Muscle layer of colon (tissue), 2 donors: ENCODE data around the gene MACO1.

Experiments
- H3K27ac ChIP-seq: one replicate; pipeline ENCODE4 v1.7.0; 2013; ENCODE audit warnings: low read depth, mild to moderate bottlenecking, low read length, moderate library complexity
- H3K27me3 ChIP-seq, 2 donors: one replicate each; pipeline ENCODE4 v1.7.0; 2013; ENCODE audit warnings: low read length in 2 of 2, mild to moderate bottlenecking in 2 of 2; ENCODE audit not compliant: insufficient read depth in 2 of 2, control insufficient read depth in 1 of 2
- H3K36me3 ChIP-seq: one replicate; pipeline ENCODE4 v1.7.0; 2013; ENCODE audit warnings: mild to moderate bottlenecking, low read length; ENCODE audit not compliant: insufficient read depth
- H3K4me1 ChIP-seq: one replicate; pipeline ENCODE4 v1.7.0; 2013; ENCODE audit warnings: mild to moderate bottlenecking, low read length; ENCODE audit not compliant: insufficient read depth
- H3K4me3 ChIP-seq, 2 donors: one replicate each; pipeline ENCODE4 v1.7.0; 2013; ENCODE audit warnings: low read length in 2 of 2, low read depth in 1 of 2, mild to moderate bottlenecking in 1 of 2, moderate library complexity in 1 of 2
- H3K9ac ChIP-seq: one replicate; pipeline ENCODE4 v1.7.0; 2013; ENCODE audit warnings: low read length
- H3K9me3 ChIP-seq: one replicate; pipeline ENCODE4 v1.7.0; 2013; ENCODE audit warnings: mild to moderate bottlenecking, low read length
- donor health status: abdominal sarcoma.
- donor health status: Adenocarcinoma of cecum.

Gene MACO1

DNA sequence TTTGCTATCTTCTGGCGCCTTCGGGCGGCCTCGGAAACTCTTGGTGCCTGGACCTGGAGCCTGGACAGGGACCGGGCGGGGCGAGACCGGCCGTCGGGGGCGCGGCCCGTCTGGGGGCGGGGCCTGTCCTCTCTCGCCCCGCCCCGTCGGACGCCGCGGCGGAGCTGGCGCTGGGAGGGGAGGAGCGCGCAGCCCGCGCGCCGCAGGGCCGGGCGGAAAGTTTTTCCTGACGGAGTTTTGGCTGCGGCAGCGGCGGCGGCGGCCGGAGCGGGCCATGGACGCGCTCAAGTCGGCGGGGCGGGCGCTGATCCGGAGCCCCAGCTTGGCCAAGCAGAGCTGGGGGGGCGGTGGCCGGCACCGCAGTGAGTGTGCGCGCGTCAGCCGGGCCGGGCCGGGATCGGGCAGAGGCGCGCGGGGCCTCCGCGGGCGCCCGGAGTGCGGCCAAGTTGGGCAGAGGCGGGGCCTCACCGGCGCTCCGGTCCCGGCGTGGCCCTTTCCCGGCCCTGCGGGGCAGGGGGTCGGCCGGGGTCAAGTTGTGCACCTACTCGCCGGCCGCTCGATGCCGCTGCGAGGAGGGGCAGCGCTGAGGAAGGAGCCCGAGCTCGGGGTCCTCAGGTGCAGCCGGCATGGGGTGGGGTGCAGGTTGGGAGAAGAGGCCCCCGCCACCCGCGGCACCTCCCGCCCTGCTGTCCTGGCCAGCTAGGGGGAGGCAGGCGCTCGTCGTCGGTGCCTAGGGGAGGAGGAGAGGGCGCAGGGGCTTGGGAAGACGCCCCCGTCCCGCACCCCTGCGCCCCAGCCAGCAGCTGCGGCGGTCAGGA is 112.9 kb downstream of the MACO1 start, which contains the start of gene LDLRAP1:
Gene LDLRAP1 (plus strand): TSS at position 182 of the 818 bp plus-strand sequence. CDS start 93 bp downstream, at position 275.
- H3K4me3 ChIP-seq, result peak within 1 kb of the TSS; percentile 54 to 83
- H3K9ac ChIP-seq, result peak within 1 kb of the TSS; percentile 50
- H3K4me1 ChIP-seq, result peaks cover 13% of the 10 kb centered on the region
- no peaks in the 10 kb centered on the region for H3K9me3 ChIP-seq
- peak within 1 kb of the TSS; percentile 75 for H3K27ac ChIP-seq
- no peaks in the 10 kb centered on the region for H3K36me3 ChIP-seq
- H3K27me3 ChIP-seq, result no peaks in the 10 kb centered on the region

- H3K9ac ChIP-seq, result peak overlapping the region; percentile 50
- H3K4me1 ChIP-seq, result peaks cover 17% of the 10 kb centered on the region
- H3K4me3 ChIP-seq, result peak overlapping the region; percentile 54 to 83
- H3K36me3 ChIP-seq, result no peaks in the 10 kb centered on the region
- H3K27me3 ChIP-seq, result no peaks in the 10 kb centered on the region
- H3K27ac ChIP-seq, result peak overlapping the region; percentile 75
- H3K9me3 ChIP-seq, result no peaks in the 10 kb centered on the region
Measured at GRCh38 chr1:25544243-25544764, 113.6 kb downstream of the MACO1 start.

GRCh38 chr1:25544819-25545218 is 114.1 kb downstream of the MACO1 start:
- peak overlapping the region; percentile 50 for H3K9ac ChIP-seq
- no peaks in the 10 kb centered on the region for H3K36me3 ChIP-seq
- peak overlapping the region; percentile 75 for H3K27ac ChIP-seq
- no peaks in the 10 kb centered on the region for H3K9me3 ChIP-seq
- H3K4me1 ChIP-seq, result peaks cover 21% of the 10 kb centered on the region
- no peaks in the 10 kb centered on the region for H3K27me3 ChIP-seq
- peak overlapping the region in 1 of 2 donors; percentile 54 for H3K4me3 ChIP-seq

- Histone ChIP-seq H3K4me3 (no peak overlapping the region), H3K36me3 (no peaks in the 10 kb centered on the region), H3K9me3 (no peaks in the 10 kb centered on the region), H3K27ac (no peak overlapping the region), H3K27me3 (no peaks in the 10 kb centered on the region), H3K9ac (no peak overlapping the region), H3K4me1 (peaks cover 26% of the 10 kb centered on the region)
Measured at GRCh38 chr1:25545767-25546166, 115.1 kb downstream of the MACO1 start.

- H3K9ac ChIP-seq, result no peak overlapping the region
- no peaks in the 10 kb centered on the region for H3K9me3 ChIP-seq
- peaks cover 26% of the 10 kb centered on the region for H3K4me1 ChIP-seq
- no peak overlapping the region for H3K4me3 ChIP-seq
- H3K36me3 ChIP-seq, result no peaks in the 10 kb centered on the region
- H3K27me3 ChIP-seq, result no peaks in the 10 kb centered on the region
- H3K27ac ChIP-seq, result no peak overlapping the region
Measured at GRCh38 chr1:25546193-25546592, 115.5 kb downstream of the MACO1 start.

- Histone ChIP-seq H3K9ac (no peak overlapping the region), H3K4me1 (peaks cover 26% of the 10 kb centered on the region), H3K4me3 (no peak overlapping the region), H3K36me3 (no peaks in the 10 kb centered on the region), H3K27ac (no peak overlapping the region), H3K9me3 (no peaks in the 10 kb centered on the region), H3K27me3 (no peaks in the 10 kb centered on the region)
Measured at GRCh38 chr1:25548601-25549000, 117.9 kb downstream of the MACO1 start.

DNA sequence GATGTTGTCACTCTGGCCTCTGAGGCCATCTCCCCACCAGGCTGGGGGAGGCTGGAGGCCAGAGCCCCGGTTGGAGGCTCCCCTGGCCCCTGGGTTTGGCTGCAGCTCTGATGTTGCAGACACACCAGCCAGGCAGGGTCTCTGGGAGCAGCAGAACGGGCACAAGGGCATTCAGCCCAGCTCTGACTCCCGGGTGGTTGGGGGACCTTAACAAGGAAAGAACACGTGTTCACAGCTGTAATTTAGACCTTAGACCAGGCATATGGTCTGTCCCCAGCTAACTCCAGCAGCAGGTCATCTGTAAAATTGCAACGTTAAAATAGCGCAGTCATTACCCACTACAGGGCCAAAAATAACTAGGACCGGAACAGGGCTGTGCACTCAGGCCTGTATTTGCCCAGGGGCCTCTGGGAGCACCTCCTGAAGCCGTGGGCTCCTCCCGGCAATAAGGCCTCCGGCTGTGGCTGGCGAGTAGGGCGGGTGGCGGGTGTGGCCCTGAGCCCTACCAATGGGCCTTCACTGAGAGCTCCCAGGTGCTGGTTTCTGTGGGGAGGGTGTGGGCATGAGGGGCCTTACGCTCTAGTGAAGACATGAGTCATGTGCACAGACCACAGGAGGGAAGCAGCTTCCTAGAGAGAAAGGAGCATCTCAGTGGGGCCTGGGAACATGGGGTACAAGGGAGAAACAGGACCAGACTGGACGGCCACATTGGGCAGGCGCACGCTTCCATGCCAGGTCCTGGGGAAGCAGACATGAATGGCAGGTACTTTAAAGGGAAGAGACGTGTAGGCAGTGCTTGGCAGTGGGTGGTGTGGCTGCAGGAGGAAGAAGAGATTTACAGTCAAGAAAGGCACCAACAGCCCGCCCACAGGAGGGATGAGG is 118.8 kb downstream of the MACO1 start:
- Histone ChIP-seq H3K36me3 (no peaks in the 10 kb centered on the region), H3K27me3 (no peaks in the 10 kb centered on the region), H3K4me1 (peaks cover 23% of the 10 kb centered on the region), H3K9me3 (no peaks in the 10 kb centered on the region), H3K9ac (no peak overlapping the region), H3K4me3 (no peak overlapping the region), H3K27ac (no peak overlapping the region)
